ENCODE measurements around the gene HLA-DRA.
A peak's percentile ranks its signal among the peaks of the same experiment; 100 is the strongest.

The HLA-DRA gene

DNA sequence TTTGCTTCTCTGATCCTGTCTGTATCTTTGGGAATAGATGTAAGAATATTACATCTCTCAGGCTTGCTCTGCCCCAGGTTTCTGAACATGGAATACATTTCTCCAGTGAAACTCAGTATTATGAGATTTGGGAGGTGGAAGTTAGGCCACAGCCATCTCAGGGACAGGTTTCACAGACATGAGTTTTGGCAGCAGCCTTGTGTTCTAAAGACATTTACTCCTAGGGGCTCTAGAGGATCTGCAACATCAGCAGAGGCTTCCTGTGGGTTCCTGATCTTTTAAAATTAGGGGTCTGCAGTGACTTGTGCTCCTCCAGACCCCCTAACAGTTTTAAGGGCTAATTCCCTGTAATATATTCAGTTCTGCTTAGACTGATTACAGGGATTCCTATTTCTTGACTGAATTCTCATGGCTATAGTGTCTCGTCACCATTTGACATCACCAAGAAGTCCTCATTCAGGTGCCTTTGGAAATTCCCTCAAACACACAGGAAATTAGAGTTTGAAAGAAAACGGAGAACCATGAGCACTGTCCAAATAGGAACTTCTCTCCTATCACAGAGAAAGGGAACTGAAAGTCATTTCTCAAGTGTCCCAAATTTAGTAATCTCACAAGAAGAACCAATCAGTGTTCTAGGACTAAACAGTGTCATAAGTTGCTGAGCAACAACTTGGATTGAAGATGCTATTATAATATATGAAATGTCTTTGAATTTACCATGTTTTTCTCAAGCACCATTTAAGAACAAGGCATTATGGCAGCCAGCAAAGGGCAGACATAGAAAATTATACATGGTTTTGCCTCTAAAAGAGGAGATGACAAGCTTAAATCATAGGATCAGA is 2.5 kb upstream of the HLA-DRA start:
- Histone ChIP-seq H3K4me2 (ENCODE audit: low read length) (peak overlapping the region; percentile 67), H3K36me3 (replicated peaks; ENCODE audit: low read depth, low read length) (peaks cover 23% of the 10 kb centered on the region), H3K27ac (ENCODE audit: low read length) (peak overlapping the region; percentile 97), H3K4me1 (ENCODE audit: low read length) (peaks cover 62% of the 10 kb centered on the region), H3K9ac (ENCODE audit: low read length) (peak overlapping the region; percentile 64), H2AFZ (ENCODE audit: low read depth, low read length) (no peak overlapping the region), H3K9me3 (ENCODE audit: insufficient read depth, low read length) (no peaks in the 10 kb centered on the region), H3K27me3 (ENCODE audit: low read depth, low read length) (no peaks in the 10 kb centered on the region), H4K20me1 (ENCODE audit: insufficient read depth, low read length) (peaks cover 20% of the 10 kb centered on the region), H3K79me2 (ENCODE audit: low read length) (peaks cover 32% of the 10 kb centered on the region), H3K4me3 (ENCODE audit: low read length) (peak overlapping the region; percentile 19; the same call in 1 of the 2 replicates)
- TF ChIP-seq CTCF (IDR thresholded peaks at IDR 0.05; ENCODE audit: low read depth, low read length) (no peak), EZH2phosphoT487 (IDR thresholded peaks at IDR 0.05; ENCODE audit: low read depth) (no peak)

GRCh38 chr6:32439139-32439538 is 548 bp upstream of the HLA-DRA start:
- no peaks in the 10 kb centered on the region for H3K27me3 ChIP-seq (ENCODE audit: low read depth, low read length)
- no peak overlapping the region for H2AFZ ChIP-seq (ENCODE audit: low read depth, low read length)
- peaks cover 56% of the 10 kb centered on the region for H3K4me1 ChIP-seq (ENCODE audit: low read length)
- H3K9me3 ChIP-seq (ENCODE audit: insufficient read depth, low read length): no peaks in the 10 kb centered on the region
- peak overlapping the region; percentile 71 for H3K4me2 ChIP-seq (ENCODE audit: low read length)
- TF ChIP-seq CTCF (IDR thresholded peaks at IDR 0.05; ENCODE audit: low read depth, low read length) (no peak), EZH2phosphoT487 (IDR thresholded peaks at IDR 0.05; ENCODE audit: low read depth) (no peak)
- H4K20me1 ChIP-seq (ENCODE audit: insufficient read depth, low read length): peaks cover 40% of the 10 kb centered on the region
- peaks cover 50% of the 10 kb centered on the region for H3K79me2 ChIP-seq (ENCODE audit: low read length)
- peaks cover 42% of the 10 kb centered on the region for H3K36me3 ChIP-seq (replicated peaks; ENCODE audit: low read depth, low read length)
- H3K9ac ChIP-seq (ENCODE audit: low read length): peak overlapping the region; percentile 100; the same call in 1 of the 2 replicates
- H3K27ac ChIP-seq (ENCODE audit: low read length): peak overlapping the region; percentile 97
- H3K4me3 ChIP-seq (ENCODE audit: low read length): peak overlapping the region; percentile 100

DNA sequence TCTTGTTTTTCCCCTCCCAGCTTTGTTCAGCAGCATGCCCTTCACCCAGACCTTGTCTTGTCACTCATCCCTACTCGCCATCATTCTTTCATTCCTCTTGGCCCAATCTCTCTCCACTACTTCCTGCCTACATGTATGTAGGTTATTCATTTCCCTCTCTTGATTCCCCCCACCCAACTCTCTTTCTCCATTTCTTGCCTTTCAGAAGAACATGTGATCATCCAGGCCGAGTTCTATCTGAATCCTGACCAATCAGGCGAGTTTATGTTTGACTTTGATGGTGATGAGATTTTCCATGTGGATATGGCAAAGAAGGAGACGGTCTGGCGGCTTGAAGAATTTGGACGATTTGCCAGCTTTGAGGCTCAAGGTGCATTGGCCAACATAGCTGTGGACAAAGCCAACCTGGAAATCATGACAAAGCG is 2.6 kb downstream of the HLA-DRA start:
- peaks cover 52% of the 10 kb centered on the region for H3K79me2 ChIP-seq (ENCODE audit: low read length)
- no peak overlapping the region for H2AFZ ChIP-seq (ENCODE audit: low read depth, low read length)
- H3K27ac ChIP-seq (ENCODE audit: low read length): peak overlapping the region; percentile 97
- peak overlapping the region; percentile 100 for H3K4me3 ChIP-seq (ENCODE audit: low read length)
- TF ChIP-seq CTCF (IDR thresholded peaks at IDR 0.05; ENCODE audit: low read depth, low read length) (no peak), EZH2phosphoT487 (IDR thresholded peaks at IDR 0.05; ENCODE audit: low read depth) (no peak)
- no peaks in the 10 kb centered on the region for H3K9me3 ChIP-seq (ENCODE audit: insufficient read depth, low read length)
- H3K4me2 ChIP-seq (ENCODE audit: low read length): peak overlapping the region; percentile 94
- H3K27me3 ChIP-seq (ENCODE audit: low read depth, low read length): no peaks in the 10 kb centered on the region
- peaks cover 60% of the 10 kb centered on the region for H3K36me3 ChIP-seq (replicated peaks; ENCODE audit: low read depth, low read length)
- peaks cover 55% of the 10 kb centered on the region for H4K20me1 ChIP-seq (ENCODE audit: insufficient read depth, low read length)
- peaks cover 38% of the 10 kb centered on the region for H3K4me1 ChIP-seq (ENCODE audit: low read length)
- no peak overlapping the region for H3K9ac ChIP-seq (ENCODE audit: low read length)

GRCh38 chr6:32442977-32443552 is 3.4 kb downstream of the HLA-DRA start:
- H3K4me2 ChIP-seq (ENCODE audit: low read length): peak overlapping the region; percentile 94
- peaks cover 60% of the 10 kb centered on the region for H3K36me3 ChIP-seq (replicated peaks; ENCODE audit: low read depth, low read length)
- H4K20me1 ChIP-seq (ENCODE audit: insufficient read depth, low read length): peaks cover 55% of the 10 kb centered on the region
- H3K4me1 ChIP-seq (ENCODE audit: low read length): peaks cover 30% of the 10 kb centered on the region
- 0 out of 2 replicates have a peak overlapping the region, but pooled peaks have one; percentile 16 for H3K27ac ChIP-seq (ENCODE audit: low read length)
- peak overlapping the region; percentile 100; the same call in 1 of the 2 replicates for H3K4me3 ChIP-seq (ENCODE audit: low read length)
- H3K79me2 ChIP-seq (ENCODE audit: low read length): peaks cover 52% of the 10 kb centered on the region
- TF ChIP-seq EZH2phosphoT487 (IDR thresholded peaks at IDR 0.05; ENCODE audit: low read depth) (no peak), CTCF (IDR thresholded peaks at IDR 0.05; ENCODE audit: low read depth, low read length) (no peak)
- H3K9ac ChIP-seq (ENCODE audit: low read length): no peak overlapping the region
- no peak overlapping the region for H2AFZ ChIP-seq (ENCODE audit: low read depth, low read length)
- H3K27me3 ChIP-seq (ENCODE audit: low read depth, low read length): no peaks in the 10 kb centered on the region
- H3K9me3 ChIP-seq (ENCODE audit: insufficient read depth, low read length): no peaks in the 10 kb centered on the region

All from OCI-LY3 (cell line).